Ovary (tissue), 9 donors: ENCODE results near the gene UBE2V1. TPM values are rescaled to one million over a fixed set of nuclear protein-coding genes. Genes with fewer than 3 reads are reported as not detected.

Source experiments
- DNase-seq, 5 donors: peaks; one replicate each; pipeline ENCODE4 v3.0.0-alpha.2; 2019 to 2020
- H3K27ac ChIP-seq, 2 donors: fragments of 200-600 bp; one replicate each; pipeline versions ENCODE4 v1.5.1 to v1.8.0; 2019 to 2022
- H3K27me3 ChIP-seq: fragments of 200-600 bp; one replicate; pipeline ENCODE4 v1.8.0; 2022
- H3K36me3 ChIP-seq: fragments of 200-600 bp; sonication (generic); one replicate; pipeline ENCODE4 v1.5.1; 2019
- H3K4me1 ChIP-seq: one replicate; pipeline ENCODE4 v1.8.1; 2013; ENCODE audit warnings: mild to moderate bottlenecking, moderate library complexity; ENCODE audit not compliant: insufficient read depth
- H3K4me3 ChIP-seq: fragments of 200-600 bp; sonication (generic); one replicate; pipeline ENCODE4 v1.5.1; 2017
- H3K9me3 ChIP-seq, 2 donors: fragments of 200-600 bp in 1 of 2; sonication (generic) in 1 of 2; one replicate each; pipeline versions ENCODE4 v1.5.1 to v1.8.1; 2013 to 2019; ENCODE audit warnings: mild to moderate bottlenecking in 1 of 2, moderate library complexity in 1 of 2
- CTCF ChIP-seq, 3 donors: fragments of 450-650 bp in 2 of 3; fragments of 200-600 bp in 1 of 3; IDR thresholded peaks; one replicate each; pipeline versions ENCODE4 v1.5.1 to v1.8.0; 2016 to 2022; ENCODE audit warnings: antibody characterized with exemption in 3 of 3, mild to moderate bottlenecking in 1 of 3
- EP300 ChIP-seq: sonication (generic); formaldehyde crosslinking; IDR thresholded peaks from one replicate; pipeline ENCODE4 v1.6.1; 2017; ENCODE audit warnings: antibody characterized with exemption
- POLR2A ChIP-seq: fragments of 450-650 bp; IDR thresholded peaks from one replicate; pipeline ENCODE4 v1.6.1; 2017; ENCODE audit warnings: antibody characterized with exemption, mild to moderate bottlenecking, moderate library complexity
- whole genome bisulfite sequencing, 3 donors: extraction: QIAGEN DNeasy Blood & Tissue Kit in 1 of 3; methylation state at CpG; one replicate each; pipeline versions ENCODE4 v1.1.5 to v1.1.7; 2013 to 2017; 5-methylcytosine and 5-hydroxymethylcytosine counted together
- intact Hi-C, 4 donors: fragments of 100-400 bp; cut with DNase I; formaldehyde crosslinking; loops; one replicate each; pipeline versions ENCODE4 v1.11.0 to v1.15.1; 2022 to 2023
- polyA plus RNA-seq, 2 donors: library from polyadenylated mRNA; stranded (reverse); fragments of 200-250 nt in 1 of 2; fragments of 350-450 nt in 1 of 2; fragmentation: Illumina TruSeq in 1 of 2; extraction: RNeasy Lipid Tissue Mini Kit (QIAGEN cat#74804) in 1 of 2; gene quantifications; one replicate each; pipeline ENCODE4 v1.2.3, GENCODE V29; 2013 to 2014
- total RNA-seq, 7 donors: library from RNA; depleted of rRNA in 2 of 7; stranded (reverse); fragments of >200 nt in 2 of 7; fragmentation: NEBNext Ultra II Directional in 3 of 7; extraction: Animal tissue kit (Norgen Biotek cat#: 25700) in 3 of 7; gene quantifications; one replicate each; pipeline versions ENCODE4 v1.1.0 to v1.2.4, GENCODE V29; 2016 to 2023
- donor health status: DM: no; HTN: no; CAD: no; lungs with moderate emphysema.
- donor health status: DM: no; HTN: no; CAD: no.
- donor health status: Bipolar disorder and iron deficiency.
- donor health status: DM: yes; HTN: yes; CAD: no.
- donor health status: DM: no; HTN: no; CAD: no.
- donor health status: DM: yes; HTN: yes; CAD: no.

Gene UBE2V1
- total and polyA plus RNA-seq, 9 donors: 43.6 to 189 (median 77.2) TPM

GRCh38 chr20:50068041-50068651, 44.8 kb downstream of the UBE2V1 start:
- 70 to 73% (median 70%) methylated on average over 11 of the region's 11 CpGs for WGBS, 3 donors
- intact Hi-C loops: no loop called here

GRCh38 chr20:50067461-50067860, 45.5 kb downstream of the UBE2V1 start:
- H3K9me3 ChIP-seq: no peaks in the 10 kb centered on the region
- H3K4me1 ChIP-seq: no peaks in the 10 kb centered on the region
- TF ChIP-seq CTCF (IDR thresholded peaks at IDR 0.05) (no peak), EP300 (no peak), POLR2A (no peak)
- no peak for DNase-seq
- H3K4me3 ChIP-seq: no peak overlapping the region
- WGBS, 3 donors: 81 to 84% (median 81%) methylated on average over 2 of the region's 2 CpGs
- intact Hi-C loops: no loop called here
- H3K36me3 ChIP-seq: no peaks in the 10 kb centered on the region
- H3K27ac ChIP-seq: no peak overlapping the region
- no peaks in the 10 kb centered on the region for H3K27me3 ChIP-seq

More at GRCh38 chr20:50068041-50068651, 44.8 kb downstream of the UBE2V1 start:
- Histone ChIP-seq H3K27me3 (no peaks in the 10 kb centered on the region), H3K27ac (no peak overlapping the region), H3K9me3 (no peaks in the 10 kb centered on the region), H3K4me1 (no peaks in the 10 kb centered on the region), H3K4me3 (no peak overlapping the region), H3K36me3 (no peaks in the 10 kb centered on the region)
- TF ChIP-seq CTCF (IDR thresholded peaks at IDR 0.05) (no peak), POLR2A (no peak), EP300 (no peak)
- DNase-seq: no peak

DNA sequence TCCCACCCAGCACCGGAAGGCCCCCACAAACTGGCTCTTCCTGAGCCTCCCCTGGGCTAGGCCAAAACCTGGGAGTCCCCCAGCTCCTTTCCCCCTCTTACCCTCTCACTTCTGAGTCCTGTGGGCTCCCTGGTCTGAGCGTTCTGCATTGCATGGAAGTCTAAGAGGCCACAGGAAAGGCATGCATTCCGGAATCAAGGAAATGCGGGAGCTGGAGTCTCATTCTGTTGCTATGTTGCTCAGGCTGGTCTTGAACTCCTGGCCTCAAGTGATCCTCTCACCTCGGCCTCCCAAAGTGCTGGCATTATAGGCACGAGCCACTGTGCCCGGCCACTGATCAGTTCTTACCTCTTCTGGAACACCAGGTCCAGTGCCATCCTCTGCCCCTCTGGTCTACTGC, 45.9 kb downstream of the UBE2V1 start:
- TF ChIP-seq CTCF (IDR thresholded peaks at IDR 0.05) (no peak), EP300 (no peak), POLR2A (no peak)
- intact Hi-C loops: no loop called here
- H3K27me3 ChIP-seq: no peaks in the 10 kb centered on the region
- no peak for DNase-seq
- no peak overlapping the region for H3K27ac ChIP-seq
- no peak overlapping the region for H3K4me3 ChIP-seq
- WGBS, 3 donors: 85 to 95% (median 93%) methylated on average over 7 of the region's 7 CpGs
- H3K36me3 ChIP-seq: no peaks in the 10 kb centered on the region
- no peaks in the 10 kb centered on the region for H3K9me3 ChIP-seq
- H3K4me1 ChIP-seq: no peaks in the 10 kb centered on the region

DNA sequence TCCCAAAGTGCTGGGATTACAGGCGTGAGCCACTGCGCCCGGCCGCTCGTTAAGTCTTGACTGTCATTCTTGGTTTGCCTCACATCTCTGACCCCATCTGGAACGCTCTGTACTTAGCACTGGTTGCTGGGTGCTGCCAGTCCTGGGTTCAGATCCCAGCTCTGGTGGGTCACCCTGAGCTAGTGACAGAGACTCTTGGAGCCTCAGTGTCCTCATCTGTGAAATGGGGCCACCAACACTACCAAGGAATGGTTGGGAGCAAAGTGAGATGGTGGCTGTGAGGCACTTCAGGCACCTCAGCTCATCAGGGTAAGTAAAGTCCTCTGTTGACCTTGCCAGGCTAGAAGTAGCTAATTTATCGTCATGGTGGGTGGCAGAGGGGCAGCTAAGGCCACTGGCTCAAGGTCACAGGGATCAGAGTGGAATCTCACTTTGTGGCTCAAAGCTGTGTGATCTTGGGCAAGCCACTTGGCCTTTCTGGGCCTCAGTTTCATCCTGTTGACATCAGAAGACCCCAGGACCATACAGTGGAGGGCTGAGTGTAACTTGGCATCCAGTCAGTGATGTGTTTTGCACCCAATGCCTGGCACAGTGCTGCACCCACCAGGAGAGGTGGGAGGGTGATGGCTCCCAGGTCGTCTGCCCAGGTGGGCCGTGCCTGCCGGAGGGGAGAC, 46.7 kb downstream of the UBE2V1 start:
- Histone ChIP-seq H3K27ac (no peak overlapping the region), H3K36me3 (no peaks in the 10 kb centered on the region), H3K4me3 (no peak overlapping the region), H3K4me1 (no peaks in the 10 kb centered on the region), H3K27me3 (no peaks in the 10 kb centered on the region), H3K9me3 (no peaks in the 10 kb centered on the region)
- no peak for DNase-seq
- intact Hi-C loops: no loop called here
- 92 to 96% (median 96%) methylated on average over 10 of the region's 10 CpGs for WGBS, 3 donors
- TF ChIP-seq CTCF (IDR thresholded peaks at IDR 0.05) (no peak), EP300 (no peak), POLR2A (no peak)
